Measurements from ENCODE around the gene SPOCK1. TPM values are rescaled to one million over a fixed set of nuclear protein-coding genes. Genes with fewer than 3 reads are reported as not detected.

SPOCK1 gene
- total and polyA plus RNA-seq, 2 of the 13 experiments (the other 11 are each of a cell fraction or from before 2014, with no cell fraction given) = 0.18 to 0.29 TPM

GRCh38 chr5:137303509-137303908, 195.6 kb downstream of the SPOCK1 start:
- in situ Hi-C loops (cut with HindIII; ENCODE audit: extremely low pct_ligation_motif_present, low pct_unique_long_range_greater_than_20kb) (no loop called here), intact Hi-C loops (cut with micrococcal nuclease; ENCODE audit: unreplicated experiment) (no loop called here)
- no peak for DNase-seq (ENCODE audit: low spot score)
- ATAC-seq = no peak
- Histone ChIP-seq H3K4me2 (ENCODE audit: low read depth, low read length) (no peak overlapping the region), H3K9me3 (ENCODE audit: low read length) (no peaks in the 10 kb centered on the region), H3K9ac (ENCODE audit: insufficient read depth, low read depth, low read length) (no peak overlapping the region), H2AFZ (ENCODE audit: low read length) (no peak overlapping the region), H3K27me3 (ENCODE audit: control insufficient read depth in 1 of 2, insufficient read depth in 2 of 2, low read length in 2 of 2) (no peaks in the 10 kb centered on the region; a peak in 1 of 5 replicates), H3K79me2 (ENCODE audit: insufficient read depth, low read length) (no peaks in the 10 kb centered on the region), H3K36me3 (replicated peaks in 1 of 2; ENCODE audit: control insufficient read depth in 1 of 2, insufficient read depth in 2 of 2, low read length in 2 of 2) (no peaks in the 10 kb centered on the region), H3K27ac (ENCODE audit: extremely low read length, insufficient read depth, low read length) (no peak overlapping the region), H3K4me3 (replicated peaks in 1 of 3; ENCODE audit: insufficient read depth in 1 of 3, low read depth in 2 of 3, low read length in 3 of 3) (no peak overlapping the region), H4K20me1 (ENCODE audit: insufficient read depth, low read length) (no peaks in the 10 kb centered on the region), H3K4me1 (ENCODE audit: insufficient read depth, low read length) (no peaks in the 10 kb centered on the region)
- WGBS (ENCODE audit: low lambda C conversion rate) = 16% methylated on average over 5 of the region's 5 CpGs
- CTCF ChIA-PET (ENCODE audit: low intra/inter-chr PET ratio, low total read pairs) = no interaction called here
- TF ChIP-seq ZNF615 (CRISPR knock-in tag; IDR thresholded peaks at IDR 0.05; ENCODE audit: borderline replicate concordance) = no peak
- no peak for TF ChIP-seq SOX6 (IDR thresholded peaks at IDR 0.05)
- TF ChIP-seq SOX6 (CRISPR knock-in tag; IDR thresholded peaks at IDR 0.05) = no peak
- no peak for FAIRE-seq
- no TSS peak for BruUV-seq (replicated peaks)
- POLR2A ChIA-PET = no interaction called here

DNA sequence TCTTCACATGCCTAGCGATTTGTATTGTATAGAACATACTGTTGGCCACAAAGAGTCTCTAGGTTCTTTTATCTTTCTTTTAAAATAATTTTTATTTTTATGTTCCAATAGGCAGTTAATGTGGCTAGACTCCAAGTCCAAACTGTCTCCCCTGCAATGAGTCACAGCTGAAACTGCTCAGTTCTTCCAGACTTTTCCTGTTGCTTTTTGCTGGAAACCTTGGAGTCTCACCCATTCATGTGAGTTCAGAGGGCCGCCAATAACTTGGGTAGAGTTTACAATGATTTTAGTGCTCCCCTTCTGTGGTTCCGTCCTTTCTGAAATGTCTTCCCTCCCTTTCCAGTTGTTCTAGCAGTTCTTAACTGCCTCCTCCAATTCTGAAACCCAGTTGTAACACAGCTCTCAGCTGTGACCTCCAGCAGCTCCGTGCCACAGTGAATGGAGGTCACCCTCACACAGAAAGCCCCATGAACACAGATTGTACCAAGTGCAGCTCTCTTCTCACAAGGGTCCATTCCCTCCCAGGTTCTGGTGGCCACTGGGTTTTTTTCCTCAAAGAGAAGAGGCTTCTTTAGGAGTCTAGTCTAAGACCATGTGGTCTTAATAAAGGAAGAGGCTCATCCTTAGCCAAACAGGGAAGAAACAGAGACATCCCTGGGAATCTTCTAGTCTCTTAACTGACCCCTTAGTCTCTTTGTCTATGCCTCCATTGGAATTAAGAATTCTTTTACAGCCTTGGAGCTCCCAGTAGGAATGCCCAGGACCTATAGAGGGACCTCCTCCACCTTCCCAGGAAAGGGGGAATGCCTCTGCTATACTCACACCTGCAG, 198.5 kb downstream of the SPOCK1 start:
- DNase-seq (ENCODE audit: low spot score) = no peak
- no peaks in the 10 kb centered on the region for H3K79me2 ChIP-seq (ENCODE audit: insufficient read depth, low read length)
- no peak overlapping the region for H2AFZ ChIP-seq (ENCODE audit: low read length)
- WGBS (ENCODE audit: low lambda C conversion rate) = 2% methylated on average over 4 of the region's 4 CpGs
- ChIA-PET POLR2A (no interaction called here), CTCF (ENCODE audit: low intra/inter-chr PET ratio, low total read pairs) (no interaction called here)
- no peak for ATAC-seq
- no peaks in the 10 kb centered on the region; a peak in 2 of 5 replicates for H3K27me3 ChIP-seq (ENCODE audit: control insufficient read depth in 1 of 2, insufficient read depth in 2 of 2, low read length in 2 of 2)
- in situ Hi-C loops (cut with HindIII; ENCODE audit: extremely low pct_ligation_motif_present, low pct_unique_long_range_greater_than_20kb) (no loop called here), intact Hi-C loops (cut with micrococcal nuclease; ENCODE audit: unreplicated experiment) (no loop called here)
- H3K36me3 ChIP-seq (replicated peaks in 1 of 2; ENCODE audit: control insufficient read depth in 1 of 2, insufficient read depth in 2 of 2, low read length in 2 of 2) = no peaks in the 10 kb centered on the region
- no peaks in the 10 kb centered on the region for H3K4me1 ChIP-seq (ENCODE audit: insufficient read depth, low read length)
- H4K20me1 ChIP-seq (ENCODE audit: insufficient read depth, low read length) = 0 out of 2 replicates have a peak, but pooled peaks cover 3% of the 10 kb centered on the region
- H3K9ac ChIP-seq (ENCODE audit: insufficient read depth, low read depth, low read length) = no peak overlapping the region
- no peak for FAIRE-seq
- H3K27ac ChIP-seq (ENCODE audit: extremely low read length, insufficient read depth, low read length) = no peak overlapping the region
- H3K9me3 ChIP-seq (ENCODE audit: low read length) = no peaks in the 10 kb centered on the region
- BruUV-seq (replicated peaks) = no TSS peak
- no peak overlapping the region for H3K4me3 ChIP-seq (replicated peaks in 1 of 3; ENCODE audit: insufficient read depth in 1 of 3, low read depth in 2 of 3, low read length in 3 of 3)
- no peak overlapping the region for H3K4me2 ChIP-seq (ENCODE audit: low read depth, low read length)
- TF ChIP-seq, protein P1, sequence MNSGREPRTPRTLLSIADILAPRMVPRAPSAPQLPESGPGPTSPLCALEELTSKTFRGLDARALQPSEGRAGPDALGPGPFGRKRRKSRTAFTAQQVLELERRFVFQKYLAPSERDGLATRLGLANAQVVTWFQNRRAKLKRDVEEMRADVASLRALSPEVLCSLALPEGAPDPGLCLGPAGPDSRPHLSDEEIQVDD (CRISPR knock-in tag; IDR thresholded peaks at IDR 0.05; ENCODE audit: borderline replicate concordance) = no peak
- TF ChIP-seq SOX13 (IDR thresholded peaks at IDR 0.05) = no peak
- no peak for TF ChIP-seq SOX13 (CRISPR knock-in tag; conservative IDR thresholded peaks at IDR 0.05 in 1 of 2, IDR thresholded peaks at IDR 0.05 in 1 of 2)
- TF ChIP-seq, protein P2, sequence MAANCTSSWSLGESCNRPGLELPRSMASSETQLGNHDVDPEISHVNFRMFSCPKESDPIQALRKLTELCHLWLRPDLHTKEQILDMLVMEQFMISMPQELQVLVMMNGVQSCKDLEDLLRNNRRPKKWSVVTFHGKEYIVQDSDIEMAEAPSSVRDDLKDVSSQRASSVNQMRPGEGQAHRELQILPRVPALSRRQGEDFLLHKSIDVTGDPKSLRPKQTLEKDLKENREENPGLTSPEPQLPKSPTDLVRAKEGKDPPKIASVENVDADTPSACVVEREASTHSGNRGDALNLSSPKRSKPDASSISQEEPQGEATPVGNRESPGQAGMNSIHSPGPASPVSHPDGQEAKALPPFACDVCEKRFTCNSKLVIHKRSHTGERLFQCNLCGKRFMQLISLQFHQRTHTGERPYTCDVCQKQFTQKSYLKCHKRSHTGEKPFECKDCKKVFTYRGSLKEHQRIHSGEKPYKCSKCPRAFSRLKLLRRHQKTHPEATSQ (CRISPR knock-in tag; IDR thresholded peaks at IDR 0.05; ENCODE audit: borderline replicate concordance) = no peak
- TF ChIP-seq, protein P3, sequence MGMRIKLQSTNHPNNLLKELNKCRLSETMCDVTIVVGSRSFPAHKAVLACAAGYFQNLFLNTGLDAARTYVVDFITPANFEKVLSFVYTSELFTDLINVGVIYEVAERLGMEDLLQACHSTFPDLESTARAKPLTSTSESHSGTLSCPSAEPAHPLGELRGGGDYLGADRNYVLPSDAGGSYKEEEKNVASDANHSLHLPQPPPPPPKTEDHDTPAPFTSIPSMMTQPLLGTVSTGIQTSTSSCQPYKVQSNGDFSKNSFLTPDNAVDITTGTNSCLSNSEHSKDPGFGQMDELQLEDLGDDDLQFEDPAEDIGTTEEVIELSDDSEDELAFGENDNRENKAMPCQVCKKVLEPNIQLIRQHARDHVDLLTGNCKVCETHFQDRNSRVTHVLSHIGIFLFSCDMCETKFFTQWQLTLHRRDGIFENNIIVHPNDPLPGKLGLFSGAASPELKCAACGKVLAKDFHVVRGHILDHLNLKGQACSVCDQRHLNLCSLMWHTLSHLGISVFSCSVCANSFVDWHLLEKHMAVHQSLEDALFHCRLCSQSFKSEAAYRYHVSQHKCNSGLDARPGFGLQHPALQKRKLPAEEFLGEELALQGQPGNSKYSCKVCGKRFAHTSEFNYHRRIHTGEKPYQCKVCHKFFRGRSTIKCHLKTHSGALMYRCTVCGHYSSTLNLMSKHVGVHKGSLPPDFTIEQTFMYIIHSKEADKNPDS (CRISPR knock-in tag; IDR thresholded peaks at IDR 0.05) = no peak
- TF ChIP-seq ZNF205 (CRISPR knock-in tag; IDR thresholded peaks at IDR 0.05) = no peak
- no peak for TF ChIP-seq MIER3 (CRISPR knock-in tag; IDR thresholded peaks at IDR 0.05; ENCODE audit: borderline replicate concordance)
- TF ChIP-seq SRY (CRISPR knock-in tag; IDR thresholded peaks at IDR 0.05) = no peak
- TF ChIP-seq ZC3H13 (CRISPR knock-in tag; IDR thresholded peaks at IDR 0.05) = no peak
- TF ChIP-seq SRSF9 (IDR thresholded peaks at IDR 0.05; ENCODE audit: borderline replicate concordance, insufficient read depth, low read depth, low read length, poor library complexity, severe bottlenecking) = no peak
- TF ChIP-seq ATAD3A (CRISPR knock-in tag; IDR thresholded peaks at IDR 0.05) = no peak
